HuH-7 (cell line): ENCODE measurements around the gene THTPA.
A peak's percentile ranks its signal among the peaks of the same experiment; 100 is the strongest.

Source experiments
- DNase-seq: peaks from one replicate; pipeline ENCODE4 v3.0.0; 2011; ENCODE audit warnings: low spot score

THTPA gene

GRCh38 chr14:23567186-23568020 is 11.3 kb downstream of the THTPA start, which contains the start of gene AP1G2:
Gene AP1G2 (minus strand): TSS chr14:23567791. CDS start chr14:23567314, 477 bp downstream.
- DNase-seq = peak; percentile 94

GRCh38 chr14:23568021-23568599 is 12.0 kb downstream of the THTPA start:
- DNase-seq = no peak

GRCh38 chr14:23568600-23569331 is 12.7 kb downstream of the THTPA start:
- DNase-seq = peak; percentile 62

GRCh38 chr14:23569443-23570151 is 13.5 kb downstream of the THTPA start:
- DNase-seq = no peak

- DNase-seq = no peak
Observed at GRCh38 chr14:23570806-23571483, 14.9 kb downstream of the THTPA start.

GRCh38 chr14:23571701-23572523 is 15.8 kb downstream of the THTPA start:
- DNase-seq = no peak

GRCh38 chr14:23572524-23572828 is 16.4 kb downstream of the THTPA start:
- no peak for DNase-seq

- DNase-seq = no peak
Observed at GRCh38 chr14:23572836-23573235, 16.8 kb downstream of the THTPA start.

- DNase-seq = no peak
Observed at GRCh38 chr14:23573384-23574015, 17.4 kb downstream of the THTPA start.

GRCh38 chr14:23577004-23577681 is 21.1 kb downstream of the THTPA start:
- no peak for DNase-seq

GRCh38 chr14:23577710-23578392 is 21.8 kb downstream of the THTPA start:
- no peak for DNase-seq

GRCh38 chr14:23578560-23579310 is 22.7 kb downstream of the THTPA start, which contains the start of gene JPH4:
Gene JPH4 (minus strand): TSS chr14:23578790. CDS start chr14:23577453, 1,337 bp downstream.
- DNase-seq = no peak

- no peak for DNase-seq
Observed at GRCh38 chr14:23579311-23579630, 23.2 kb downstream of the THTPA start.

- no peak for DNase-seq
Observed at GRCh38 chr14:23579739-23580138, 23.7 kb downstream of the THTPA start.

- DNase-seq = no peak
Observed at GRCh38 chr14:23580152-23580926, 24.3 kb downstream of the THTPA start.

GRCh38 chr14:23580948-23581281 is 24.8 kb downstream of the THTPA start:
- DNase-seq = no peak

- DNase-seq = no peak
Observed at GRCh38 chr14:23582906-23583760, 27.1 kb downstream of the THTPA start.
